ENCODE results near the gene RNPEPL1. TPM values are rescaled to one million over a fixed set of nuclear protein-coding genes. Genes with fewer than 3 reads are reported as not detected.
"Not testable (repeated sequence)": the region's sequence is repeated elsewhere in the genome, so short reads cannot be mapped to it uniquely, and the experiment has no call there.

RNPEPL1 gene
- total RNA-seq, 1 experiment from 2014 or later, result 25.8 TPM

DNA sequence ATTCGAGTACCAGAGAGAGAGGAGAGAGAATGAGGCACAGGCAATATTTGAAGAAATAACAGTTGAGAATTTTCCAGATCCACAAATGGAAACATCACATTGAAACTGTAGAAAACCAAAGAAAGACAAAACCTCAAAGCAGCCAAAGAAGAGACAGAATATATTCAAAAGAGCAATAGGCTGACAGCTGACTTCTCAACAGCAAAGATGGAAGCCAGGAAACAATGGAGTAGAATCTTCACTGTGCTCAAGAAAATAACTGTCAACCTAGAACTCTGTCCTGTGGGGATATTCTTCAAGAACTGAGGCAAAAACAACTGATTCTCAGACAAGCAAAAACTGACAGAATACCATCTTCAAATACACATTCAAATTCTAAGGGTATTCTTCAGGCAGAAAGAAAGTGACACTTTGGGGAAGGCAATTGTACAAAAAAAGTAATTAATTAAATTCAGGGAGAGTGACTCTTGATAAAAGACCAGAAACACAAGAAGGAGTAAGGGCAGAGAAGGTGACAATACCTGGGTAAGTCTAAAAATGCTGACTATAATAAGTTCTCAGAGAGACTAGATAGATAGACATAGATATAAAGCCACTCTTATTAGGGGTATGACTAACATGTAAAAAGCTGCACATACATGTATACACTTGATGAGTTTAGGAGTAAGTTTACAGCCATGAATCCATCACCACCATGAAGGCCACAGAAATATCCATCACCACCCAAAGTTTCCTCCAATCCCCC lies 36.1 kb upstream of the RNPEPL1 start:
- CTCF ChIA-PET, result no interaction called here
- no peak overlapping the region for H3K4me2 ChIP-seq (ENCODE audit: low read length)

DNA sequence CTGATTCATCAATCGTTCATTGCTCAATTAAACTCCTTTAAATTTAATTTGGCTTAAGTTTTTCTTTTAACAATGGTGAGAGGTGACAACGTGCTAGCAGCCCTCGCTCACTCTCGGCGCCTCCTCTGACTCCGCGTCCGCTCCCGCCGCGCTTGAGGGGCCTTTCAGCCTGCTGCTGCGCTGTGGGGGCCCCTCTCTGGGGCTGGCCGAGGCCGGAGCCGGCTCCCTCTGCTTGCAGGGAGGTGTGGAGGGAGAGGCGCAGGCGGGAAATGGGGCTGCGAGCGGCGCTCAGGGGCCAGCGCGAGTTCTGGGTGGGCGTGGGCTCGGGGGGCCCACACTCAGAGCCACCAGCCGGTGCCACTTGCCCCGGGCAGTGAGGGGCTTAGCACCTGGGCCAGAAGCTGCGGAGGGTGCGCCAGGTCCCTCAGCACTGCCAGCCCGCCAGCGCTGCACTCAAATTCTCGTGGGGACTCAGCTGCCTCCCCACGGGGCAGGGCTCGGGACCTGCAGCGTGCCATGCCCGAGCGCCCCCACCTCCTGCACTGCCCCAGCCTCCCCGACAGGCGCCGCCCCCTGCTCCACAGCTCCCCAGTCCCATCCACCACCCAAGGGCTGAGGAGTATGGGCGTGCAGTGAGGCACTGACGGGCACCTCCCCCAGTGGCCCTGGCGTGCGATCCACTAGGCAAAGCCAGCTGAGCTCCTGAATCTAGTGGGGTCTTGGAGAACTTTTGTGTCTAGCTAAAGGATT lies 30.1 kb upstream of the RNPEPL1 start:
- no TSS peak for BruUV-seq (replicated peaks)
- no peak overlapping the region for H2AFZ ChIP-seq (ENCODE audit: low read length)
- no peaks in the 10 kb centered on the region for H3K9me3 ChIP-seq (ENCODE audit: low read length)
- intact Hi-C loops (cut with micrococcal nuclease), result no loop called here
- no peak overlapping the region for H3K4me2 ChIP-seq (ENCODE audit: low read length)
- CTCF ChIA-PET, result no interaction called here
- H4K20me1 ChIP-seq (ENCODE audit: low read length), result no peaks in the 10 kb centered on the region
- no peaks in the 10 kb centered on the region for H3K27me3 ChIP-seq (ENCODE audit: low read length)
- H3F3A ChIP-seq (ENCODE audit: low read length, unreplicated experiment), result no peaks in the 10 kb centered on the region
- no peak overlapping the region for H3K4me3 ChIP-seq (ENCODE audit: low read length)
- no peaks in the 10 kb centered on the region for H3K4me1 ChIP-seq (ENCODE audit: insufficient read depth, low read length)
- POLR2A ChIA-PET (ENCODE audit: unreplicated experiment), result interaction anchor here (0.6 kb wide), 1 partner anchor 34 kb away, joined by 7 read pairs; no protein-coding TSS in a partner anchor
- TF ChIP-seq EZH2phosphoT487 (IDR thresholded peaks at IDR 0.05; ENCODE audit: borderline replicate concordance, low read length), result no peak
- TF ChIP-seq EZH2 (IDR thresholded peaks at IDR 0.05; ENCODE audit: low read length, unreplicated experiment), result no peak
- TF ChIP-seq, protein P1, sequence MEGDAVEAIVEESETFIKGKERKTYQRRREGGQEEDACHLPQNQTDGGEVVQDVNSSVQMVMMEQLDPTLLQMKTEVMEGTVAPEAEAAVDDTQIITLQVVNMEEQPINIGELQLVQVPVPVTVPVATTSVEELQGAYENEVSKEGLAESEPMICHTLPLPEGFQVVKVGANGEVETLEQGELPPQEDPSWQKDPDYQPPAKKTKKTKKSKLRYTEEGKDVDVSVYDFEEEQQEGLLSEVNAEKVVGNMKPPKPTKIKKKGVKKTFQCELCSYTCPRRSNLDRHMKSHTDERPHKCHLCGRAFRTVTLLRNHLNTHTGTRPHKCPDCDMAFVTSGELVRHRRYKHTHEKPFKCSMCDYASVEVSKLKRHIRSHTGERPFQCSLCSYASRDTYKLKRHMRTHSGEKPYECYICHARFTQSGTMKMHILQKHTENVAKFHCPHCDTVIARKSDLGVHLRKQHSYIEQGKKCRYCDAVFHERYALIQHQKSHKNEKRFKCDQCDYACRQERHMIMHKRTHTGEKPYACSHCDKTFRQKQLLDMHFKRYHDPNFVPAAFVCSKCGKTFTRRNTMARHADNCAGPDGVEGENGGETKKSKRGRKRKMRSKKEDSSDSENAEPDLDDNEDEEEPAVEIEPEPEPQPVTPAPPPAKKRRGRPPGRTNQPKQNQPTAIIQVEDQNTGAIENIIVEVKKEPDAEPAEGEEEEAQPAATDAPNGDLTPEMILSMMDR (conservative IDR thresholded peaks at IDR 0.05; ENCODE audit: low read depth, low read length), result no peak
- no peaks in the 10 kb centered on the region for H3K79me2 ChIP-seq (ENCODE audit: low read length)
- peaks cover 6% of the 10 kb centered on the region; the same call in 1 of the 2 replicates for H3K36me3 ChIP-seq (ENCODE audit: low read depth, low read length)
- no peaks in the 10 kb centered on the region for H3K9me2 ChIP-seq (replicated peaks; ENCODE audit: low read length)
- H3K27ac ChIP-seq (ENCODE audit: low read length), result no peak overlapping the region
- ATAC-seq (no peak), DNase-seq (no peak)
- H3K9ac ChIP-seq (ENCODE audit: low read length), result no peak overlapping the region

More for the DNA sequence above, 36.1 kb upstream of the RNPEPL1 start:
- Histone ChIP-seq H3K9me2 (replicated peaks; ENCODE audit: low read length) (no peaks in the 10 kb centered on the region), H4K20me1 (ENCODE audit: low read length) (no peaks in the 10 kb centered on the region), H3K79me2 (ENCODE audit: low read length) (no peaks in the 10 kb centered on the region), H3K9me3 (ENCODE audit: low read length) (peaks cover 9% of the 10 kb centered on the region), H3K4me1 (ENCODE audit: insufficient read depth, low read length) (no peaks in the 10 kb centered on the region), H3K36me3 (ENCODE audit: low read depth, low read length) (peaks cover 23% of the 10 kb centered on the region), H3K27ac (ENCODE audit: low read length) (no peak overlapping the region), H3K4me3 (ENCODE audit: low read length) (no peak overlapping the region), H2AFZ (ENCODE audit: low read length) (no peak overlapping the region), H3K9ac (ENCODE audit: low read length) (no peak overlapping the region), H3K27me3 (ENCODE audit: low read length) (no peaks in the 10 kb centered on the region), H3F3A (ENCODE audit: low read length, unreplicated experiment) (no peaks in the 10 kb centered on the region)
- no peak for TF ChIP-seq EZH2phosphoT487 (IDR thresholded peaks at IDR 0.05; ENCODE audit: borderline replicate concordance, low read length)
- no peak for TF ChIP-seq EZH2 (IDR thresholded peaks at IDR 0.05; ENCODE audit: low read length, unreplicated experiment)
- TF ChIP-seq, protein P1 (conservative IDR thresholded peaks at IDR 0.05; ENCODE audit: low read depth, low read length), result no peak
- intact Hi-C loops (cut with micrococcal nuclease), result no loop called here
- DNase-seq (no peak), ATAC-seq (no peak)
- no TSS peak for BruUV-seq (replicated peaks)
- POLR2A ChIA-PET (ENCODE audit: unreplicated experiment), result no interaction called here

DNA sequence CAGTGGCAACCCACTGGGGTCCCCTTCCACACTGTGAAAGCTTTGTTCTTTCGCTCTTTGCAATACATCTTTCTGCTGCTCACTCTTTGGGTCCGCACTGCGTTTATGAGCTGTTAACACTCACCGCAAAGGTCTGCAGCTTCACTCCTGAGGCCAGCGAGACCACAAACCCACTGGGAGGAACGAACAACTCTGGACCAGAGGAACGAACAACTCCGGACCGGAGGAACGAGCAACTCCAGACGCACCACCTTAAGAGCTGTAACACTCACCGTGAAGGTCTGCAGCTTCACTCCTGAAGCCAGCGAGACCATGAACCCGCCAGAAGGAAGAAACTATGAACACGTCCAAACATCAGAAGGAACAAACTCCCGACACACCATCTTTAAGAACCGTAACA lies 29.2 kb upstream of the RNPEPL1 start:
- intact Hi-C loops (cut with micrococcal nuclease); H3K27ac ChIP-seq (ENCODE audit: low read length); H3K9me2 ChIP-seq (replicated peaks; ENCODE audit: low read length); ATAC-seq; H3K4me1 ChIP-seq (ENCODE audit: insufficient read depth, low read length); H2AFZ ChIP-seq (ENCODE audit: low read length); BruUV-seq (replicated peaks); H3K9ac ChIP-seq (ENCODE audit: low read length); H3K4me3 ChIP-seq (ENCODE audit: low read length); H3K4me2 ChIP-seq (ENCODE audit: low read length); DNase-seq; H3K9me3 ChIP-seq (ENCODE audit: low read length); H3K79me2 ChIP-seq (ENCODE audit: low read length); H4K20me1 ChIP-seq (ENCODE audit: low read length); CTCF ChIA-PET; H3F3A ChIP-seq (ENCODE audit: low read length, unreplicated experiment); H3K27me3 ChIP-seq (ENCODE audit: low read length): not testable (repeated sequence)
- peaks cover 10% of the 10 kb centered on the region for H3K36me3 ChIP-seq (ENCODE audit: low read depth, low read length)
- POLR2A ChIA-PET (ENCODE audit: unreplicated experiment), result interaction anchor here (0.6 kb wide), 1 partner anchor 35 kb away, joined by 7 read pairs; no protein-coding TSS in a partner anchor

Measured in PC-3 (cell line).